IPS-NIHi11 (cell line): Measurements from ENCODE around the gene ZNF665.
A peak's percentile ranks its signal among the peaks of the same experiment; 100 is the strongest.
"Not testable (repeated sequence)": the region's sequence is repeated elsewhere in the genome, so short reads cannot be mapped to it uniquely, and the experiment has no call there.

Experiments
- DNase-seq: peaks from one replicate; pipeline ENCODE4 v3.0.0; 2012; ENCODE audit warnings: mixed read lengths, low spot score

ZNF665 gene

GRCh38 chr19:53192771-53193534, at the start of gene ZNF665:
TSS of gene ZNF665 (minus strand) at chr19:53193358. CDS start at chr19:53182898, 10,460 bp downstream.
- peak; percentile 82 for DNase-seq

- DNase-seq: no peak
Observed at GRCh38 chr19:53237114-53237777, 44.1 kb upstream of the ZNF665 start.

- DNase-seq: no peak
Observed at GRCh38 chr19:53224606-53225005, 31.4 kb upstream of the ZNF665 start.

GRCh38 chr19:53222716-53223115, 29.6 kb upstream of the ZNF665 start:
- not testable (repeated sequence) for DNase-seq

GRCh38 chr19:53212703-53213320, 19.7 kb upstream of the ZNF665 start:
- no peak for DNase-seq

GRCh38 chr19:53211554-53211953, 18.4 kb upstream of the ZNF665 start:
- not testable (repeated sequence) for DNase-seq

- peak; percentile 99 for DNase-seq
Observed at GRCh38 chr19:53196777-53197396, 3.7 kb upstream of the ZNF665 start.

- DNase-seq: peak; percentile 50
Observed at GRCh38 chr19:53195265-53195903, 2.2 kb upstream of the ZNF665 start.

- no peak for DNase-seq
Observed at GRCh38 chr19:53193535-53194222, 521 bp upstream of the ZNF665 start.

- no peak for DNase-seq
Observed at GRCh38 chr19:53190253-53190652, 2.9 kb downstream of the ZNF665 start.

- not testable (repeated sequence) for DNase-seq
Observed at GRCh38 chr19:53189691-53190198, 3.4 kb downstream of the ZNF665 start.

- DNase-seq: not testable (repeated sequence)
Observed at GRCh38 chr19:53185155-53185882, 7.8 kb downstream of the ZNF665 start.

GRCh38 chr19:53183146-53183764, 9.9 kb downstream of the ZNF665 start:
- DNase-seq: no peak

- DNase-seq: no peak
Observed at GRCh38 chr19:53182202-53182601, 11.0 kb downstream of the ZNF665 start.

GRCh38 chr19:53177986-53178385, 15.2 kb downstream of the ZNF665 start:
- no peak for DNase-seq

GRCh38 chr19:53172889-53173288, 20.3 kb downstream of the ZNF665 start:
- DNase-seq: no peak

- no peak for DNase-seq
Observed at GRCh38 chr19:53165691-53166091, 27.5 kb downstream of the ZNF665 start.

GRCh38 chr19:53161123-53161522, 32.0 kb downstream of the ZNF665 start:
- no peak for DNase-seq

- no peak for DNase-seq
Observed at GRCh38 chr19:53160350-53160749, 32.8 kb downstream of the ZNF665 start.

- DNase-seq: peak; percentile 19
Observed at GRCh38 chr19:53158119-53158656, 35.0 kb downstream of the ZNF665 start.
